OCI-LY3 (cell line): Measurements from ENCODE around the gene RBM12.

Experiments used
- H2AFZ ChIP-seq: fragments of 200-600, 300-600 bp; shearing (Covaris generic); 2 replicates; pipeline ENCODE4 v1.6.0; 2014; ENCODE audit warnings: antibody characterized with exemption, low read depth, low read length
- H3K27ac ChIP-seq: fragments of 200-600, 300-600 bp; sonication (generic); 2 replicates; pipeline ENCODE4 v1.5.1; 2014; ENCODE audit warnings: mild to moderate bottlenecking, low read length, moderate library complexity, mixed read lengths
- H3K27me3 ChIP-seq: fragments of 200-600, 300-600 bp; sonication (generic); 2 replicates; pipeline ENCODE4 v1.6.1; 2014; ENCODE audit warnings: low read depth, low read length, mixed read lengths
- H3K36me3 ChIP-seq: fragments of 200-600, 300-600 bp; sonication (generic); replicated peaks from 2 replicates; pipeline ENCODE3; 2014; ENCODE audit warnings: low read depth, low read length, mixed read lengths
- H3K4me1 ChIP-seq: fragments of 300-600, 200-600 bp; sonication (generic); 2 replicates; pipeline ENCODE4 v1.6.1; 2014; ENCODE audit warnings: low read length, mixed read lengths
- H3K4me2 ChIP-seq: fragments of 200-600, 300-600 bp; sonication (generic); 2 replicates; pipeline ENCODE4 v1.6.1; 2014; ENCODE audit warnings: low read length, mixed read lengths
- H3K4me3 ChIP-seq: fragments of 300-600, 200-600 bp; sonication (generic); 2 replicates; pipeline ENCODE4 v1.5.1; 2014; ENCODE audit warnings: antibody characterized with exemption, mild to moderate bottlenecking, low read length, moderate library complexity
- H3K79me2 ChIP-seq: fragments of 300-600, 200-600 bp; shearing (Covaris generic); 2 replicates; pipeline ENCODE4 v1.6.1; 2014; ENCODE audit warnings: mild to moderate bottlenecking, low read length, mixed read lengths
- H3K9ac ChIP-seq: fragments of 300-600, 200-600 bp; shearing (Covaris generic); 2 replicates; pipeline ENCODE4 v1.6.0; 2014; ENCODE audit warnings: mild to moderate bottlenecking, low read length, moderate library complexity
- H3K9me3 ChIP-seq: fragments of 200-600, 300-600 bp; shearing (Covaris generic); 2 replicates; pipeline ENCODE4 v1.6.1; 2014; ENCODE audit warnings: low read length, mixed read lengths; ENCODE audit not compliant: insufficient read depth
- H4K20me1 ChIP-seq: fragments of 200-600, 300-600 bp; sonication (generic); 2 replicates; pipeline ENCODE4 v1.6.1; 2016; ENCODE audit warnings: low read length, mixed read lengths; ENCODE audit not compliant: insufficient read depth
- CTCF ChIP-seq: fragments of 200-600, 300-600 bp; sonication (generic); IDR thresholded peaks from 2 replicates; pipeline ENCODE4 v1.5.1; 2014; ENCODE audit warnings: antibody characterized with exemption, low read length, low read depth
- EZH2phosphoT487 ChIP-seq: fragments of 200-600 bp; shearing (Covaris generic); IDR thresholded peaks from 2 replicates; pipeline ENCODE4 v1.6.1; 2018; ENCODE audit warnings: antibody characterized with exemption, mixed run types, low read depth

RBM12 gene

GRCh38 chr20:35625584-35626385, 38.9 kb downstream of the RBM12 start:
- Histone ChIP-seq H3K79me2 (no peaks in the 10 kb centered on the region), H3K27me3 (no peaks in the 10 kb centered on the region), H3K4me1 (peaks cover 6% of the 10 kb centered on the region), H3K36me3 (peaks cover 50% of the 10 kb centered on the region), H3K4me2 (no peak overlapping the region), H4K20me1 (peaks cover 5% of the 10 kb centered on the region; the same call in 1 of the 2 replicates), H2AFZ (no peak overlapping the region), H3K9me3 (no peaks in the 10 kb centered on the region), H3K27ac (no peak overlapping the region), H3K9ac (no peak overlapping the region), H3K4me3 (no peak overlapping the region)
- TF ChIP-seq EZH2phosphoT487 = no peak
- no peak for TF ChIP-seq CTCF

- H4K20me1 ChIP-seq = 0 out of 2 replicates have a peak, but pooled peaks cover 7% of the 10 kb centered on the region
- no peak overlapping the region for H3K4me2 ChIP-seq
- H3K4me1 ChIP-seq = peaks cover 46% of the 10 kb centered on the region
- H3K4me3 ChIP-seq = no peak overlapping the region
- H3K79me2 ChIP-seq = no peaks in the 10 kb centered on the region
- no peak overlapping the region for H3K9ac ChIP-seq
- no peaks in the 10 kb centered on the region for H3K9me3 ChIP-seq
- no peaks in the 10 kb centered on the region for H3K27me3 ChIP-seq
- no peak overlapping the region for H3K27ac ChIP-seq
- peaks cover 24% of the 10 kb centered on the region for H3K36me3 ChIP-seq
- TF ChIP-seq EZH2phosphoT487 (no peak), CTCF (no peak)
- H2AFZ ChIP-seq = no peak overlapping the region
Observed at GRCh38 chr20:35621560-35621946, 43.1 kb downstream of the RBM12 start.

GRCh38 chr20:35620818-35621559, 43.7 kb downstream of the RBM12 start:
- TF ChIP-seq EZH2phosphoT487 (no peak), CTCF (no peak)
- H3K27ac ChIP-seq = 0 out of 2 replicates have a peak overlapping the region, but pooled peaks have one; percentile 13

More at GRCh38 chr20:35620818-35621559, 43.7 kb downstream of the RBM12 start:
- H3K9ac ChIP-seq = no peak overlapping the region
- no peak overlapping the region for H3K4me3 ChIP-seq
- no peaks in the 10 kb centered on the region for H3K79me2 ChIP-seq
- H3K4me1 ChIP-seq = peaks cover 46% of the 10 kb centered on the region
- H3K27me3 ChIP-seq = no peaks in the 10 kb centered on the region
- no peaks in the 10 kb centered on the region for H3K9me3 ChIP-seq
- no peak overlapping the region for H2AFZ ChIP-seq
- H3K36me3 ChIP-seq = peaks cover 19% of the 10 kb centered on the region
- 0 out of 2 replicates have a peak, but pooled peaks cover 7% of the 10 kb centered on the region for H4K20me1 ChIP-seq
- no peak overlapping the region for H3K4me2 ChIP-seq
